HCT116 (cell line): Measurements from ENCODE around the gene KLHDC9. TPM values are rescaled to one million over a fixed set of nuclear protein-coding genes. Genes with fewer than 3 reads are reported as not detected.
A peak's percentile ranks its signal among the peaks of the same experiment; 100 is the strongest.

Experiments used
- ATAC-seq: fragments of 200-7000 bp; cut with Tn5 transposase; 2 replicates; pipeline ENCODE4 v1.9.1; 2020; ENCODE audit warnings: mild to moderate bottlenecking, moderate library complexity
- BruUV-seq: library from RNA; stranded (reverse); fragments of 400-500 nt; replicated peaks from 2 replicates; lab custom pipeline; 2021; lab: Mats Ljungman, UMichigan
- CTCF ChIA-PET: fragments of 300-600 bp; sonication (Branson Sonifier 250); formaldehyde crosslinking; loops from one replicate; lab custom pipeline; 2021; ENCODE audit warnings: antibody characterized with exemption; lab: Charles Lee
- POLR2A ChIA-PET: fragments of 300-600, 350-600 bp; sonication (Branson Sonifier 250); formaldehyde crosslinking; loops from one replicate; lab custom pipeline; 2021; ENCODE audit warnings: antibody characterized with exemption; lab: Charles Lee
- RAD21 ChIA-PET, 2 experiments: fragments of 300-600 bp; sonication (Branson Sonifier 250); formaldehyde crosslinking; loops; one replicate each; lab custom pipeline; 2023; ENCODE audit warnings: low total read pairs in 2 of 2; ENCODE audit not compliant: uncharacterized antibody in 2 of 2, unreplicated experiment in 2 of 2, low non-redundant PET in 1 of 2; lab: Charles Lee
- DNase-seq: peaks from one replicate; pipeline ENCODE4 v3.0.0-alpha.2; 2010; ENCODE audit warnings: low read depth, low spot score
- H2AFZ ChIP-seq: fragments of 200-600 bp; shearing (Covaris generic), sonication (generic); 2 replicates; pipeline ENCODE4 v1.6.1; 2017; ENCODE audit warnings: low read depth, mixed run types, mixed read lengths, antibody characterized with exemption, low read length; ENCODE audit not compliant: poor library complexity, severe bottlenecking
- H3K27ac ChIP-seq: 2 replicates; pipeline ENCODE4 v1.5.1; 2012; ENCODE audit warnings: low read depth, low read length
- H3K27me3 ChIP-seq: fragments of 200-600 bp; sonication (generic); 2 replicates; pipeline ENCODE4 v1.6.1; 2016; ENCODE audit warnings: mixed run types, low read length, mixed read lengths; ENCODE audit not compliant: insufficient read depth
- H3K36me3 ChIP-seq, 2 experiments: fragments of 200-500 bp in 1 of 2; fragments of 200-600 bp in 1 of 2; sonication (Bioruptor generic) in 1 of 2; sonication (generic) in 1 of 2; 2 replicates each; pipeline versions ENCODE4 v1.5.1 to v1.6.1; 2014 to 2016; ENCODE audit warnings: low read length in 2 of 2, inconsistent platforms in 1 of 2, mixed read lengths in 1 of 2, mixed run types in 1 of 2; ENCODE audit not compliant: insufficient read depth in 2 of 2, control insufficient read depth in 1 of 2
- H3K4me1 ChIP-seq, 2 experiments: fragments of 200-600 bp in 1 of 2; sonication (generic) in 1 of 2; 2 replicates each; pipeline versions ENCODE4 v1.5.1 to v1.6.1; 2012 to 2017; ENCODE audit warnings: low read length in 2 of 2, inconsistent platforms in 1 of 2, mild to moderate bottlenecking in 1 of 2, mixed read lengths in 1 of 2, mixed run types in 1 of 2, moderate library complexity in 1 of 2; ENCODE audit not compliant: insufficient read depth in 2 of 2, control insufficient read depth in 1 of 2
- H3K4me2 ChIP-seq: fragments of 200-600 bp; sonication (generic); 2 replicates; pipeline ENCODE4 v1.6.1; 2017; ENCODE audit warnings: mixed run types, low read length, mixed read lengths
- H3K4me3 ChIP-seq, 2 experiments: fragments of 200-600 bp in 1 of 2; sonication (generic) in 1 of 2; replicated peaks in 1 of 2; 2 replicates each; pipeline ENCODE4 v1.5.1; 2011 to 2016; ENCODE audit warnings: low read length in 2 of 2, control low read depth in 1 of 2, low read depth in 1 of 2, mild to moderate bottlenecking in 1 of 2, mixed read lengths in 1 of 2, mixed run types in 1 of 2
- H3K79me2 ChIP-seq: fragments of 200-600 bp; sonication (generic); 2 replicates; pipeline ENCODE4 v1.6.1; 2017; ENCODE audit warnings: mild to moderate bottlenecking, mixed run types, low read length, moderate library complexity, mixed read lengths; ENCODE audit not compliant: insufficient read depth
- H3K9ac ChIP-seq: fragments of 200-600 bp; sonication (generic); 2 replicates; pipeline ENCODE4 v1.6.1; 2016; ENCODE audit warnings: low read length, mixed read lengths
- H3K9me2 ChIP-seq: fragments of 200-600 bp; sonication (generic), shearing (Covaris generic); 2 replicates; pipeline ENCODE4 v1.6.1; 2017; ENCODE audit warnings: mixed run types, mild to moderate bottlenecking, moderate library complexity; ENCODE audit not compliant: insufficient read depth
- H3K9me3 ChIP-seq, 2 experiments: fragments of 200-500 bp in 1 of 2; fragments of 200-600 bp in 1 of 2; sonication (Bioruptor generic) in 1 of 2; sonication (generic) in 1 of 2; 2 replicates each; pipeline ENCODE4 v1.6.1; 2014 to 2017; ENCODE audit warnings: low read length in 2 of 2, mixed read lengths in 2 of 2, inconsistent platforms in 1 of 2, low read depth in 1 of 2, mild to moderate bottlenecking in 1 of 2, mixed run types in 1 of 2, moderate library complexity in 1 of 2; ENCODE audit not compliant: control insufficient read depth in 1 of 2, insufficient read depth in 1 of 2
- H4K20me1 ChIP-seq: fragments of 200-600 bp; sonication (generic), shearing (Covaris generic); 2 replicates; pipeline ENCODE4 v1.6.1; 2017; ENCODE audit warnings: mixed run types, mild to moderate bottlenecking, moderate library complexity; ENCODE audit not compliant: insufficient read depth
- CBX3 ChIP-seq: IDR thresholded peaks from 2 replicates; pipeline ENCODE4 v1.6.1; 2012; ENCODE audit warnings: low read depth
- MAX ChIP-seq: IDR thresholded peaks from 2 replicates; pipeline ENCODE4 v1.6.1; 2012
- POLR2A ChIP-seq: IDR thresholded peaks from 2 replicates; pipeline ENCODE4 v1.7.0; 2011; ENCODE audit warnings: borderline replicate concordance; ENCODE audit not compliant: insufficient read depth, insufficient read length; ENCODE audit errors: extremely low read depth
- SIN3A ChIP-seq: IDR thresholded peaks from 2 replicates; pipeline ENCODE4 v1.6.1; 2012; ENCODE audit warnings: low read depth
- SP1 ChIP-seq: IDR thresholded peaks from 2 replicates; pipeline ENCODE4 v1.6.1; 2012; ENCODE audit warnings: low read depth
- SRF ChIP-seq: IDR thresholded peaks from 2 replicates; pipeline ENCODE4 v1.6.1; 2012; ENCODE audit warnings: low read depth
- ZBTB33 ChIP-seq: IDR thresholded peaks from 2 replicates; pipeline ENCODE4 v1.6.1; 2011; ENCODE audit warnings: mild to moderate bottlenecking, low read length, moderate library complexity; ENCODE audit not compliant: insufficient replicate concordance; ENCODE audit errors: extremely low read depth
- ZFX ChIP-seq: fragments of 450-650 bp; IDR thresholded peaks from 2 replicates; pipeline ENCODE4 v1.6.1; 2017
- ZNF274 ChIP-seq: fragments of 200-500 bp; sonication (Bioruptor generic); IDR thresholded peaks from 2 replicates; pipeline ENCODE4 v1.6.1; 2014; ENCODE audit warnings: mild to moderate bottlenecking, low read depth, low read length, inconsistent platforms
- intact Hi-C: fragments of 100-400 bp; cut with micrococcal nuclease; formaldehyde crosslinking; loops from 2 replicates; pipeline ENCODE4 v1.10.0; 2022
- total RNA-seq: library from RNA; stranded (reverse); gene quantifications from one replicate; pipeline ENCODE4 v1.2.1, GENCODE V29; 2021; ENCODE audit not compliant: unreplicated experiment

KLHDC9 gene
- total RNA-seq, 1 experiment from 2014 or later, result 1.4 TPM

- DNase-seq (no peak), ATAC-seq (no peak)
- Histone ChIP-seq H3K9me2 (no peaks in the 10 kb centered on the region), H3K79me2 (no peaks in the 10 kb centered on the region), H2AFZ (no peak overlapping the region), H4K20me1 (no peaks in the 10 kb centered on the region), H3K9ac (no peak overlapping the region), H3K4me3 (no peak overlapping the region), H3K36me3 (no peaks in the 10 kb centered on the region), H3K27ac (peak overlapping the region; percentile 31; the same call in 1 of the 2 replicates), H3K4me2 (peak overlapping the region; percentile 21), H3K9me3 (no peaks in the 10 kb centered on the region), H3K27me3 (no peaks in the 10 kb centered on the region), H3K4me1 (peaks cover 0 to 38% of the 10 kb centered on the region in 2 experiments; a peak in 2 of 4 replicates)
- no TSS peak for BruUV-seq
- POLR2A ChIA-PET, result interaction anchor here (0.6 kb wide), 1 partner anchor 29 kb away, joined by 3 read pairs; the partner anchor contains the start of gene USF1
- intact Hi-C loops, result no loop called here
- CTCF ChIA-PET, result interaction anchor here (2.2 kb wide), 1 partner anchor 22 kb away, joined by 8 read pairs; no protein-coding TSS in a partner anchor
- RAD21 ChIA-PET, result no interaction called here
- TF ChIP-seq SP1 (no peak), ZNF274 (no peak), ZFX (no peak), SRF (no peak), SIN3A (no peak), MAX (no peak), CBX3 (no peak), POLR2A (no peak), ZBTB33 (no peak)
Measured at GRCh38 chr1:161074676-161075368, 23.3 kb upstream of the KLHDC9 start.
